RWPE2 (cell line): ENCODE results near the gene RPL14.

Source experiments
- ATAC-seq: fragments of 200-7000 bp; cut with Tn5 transposase; 3 replicates; pipeline ENCODE4 v1.9.1; 2021; ENCODE audit warnings: low read depth
- DNase-seq: peaks from one replicate; pipeline ENCODE4 v3.0.0-alpha.2; 2020; ENCODE audit warnings: low spot score
- H3K27ac ChIP-seq: fragments of 450-650 bp; 2 replicates; pipeline ENCODE4 v1.5.1; 2017; ENCODE audit warnings: mild to moderate bottlenecking; ENCODE audit not compliant: poor library complexity, severe bottlenecking
- H3K27me3 ChIP-seq: fragments of 250-450 bp; sonication (Bioruptor Pico); 2 replicates; pipeline ENCODE4 v1.5.1; 2021; ENCODE audit warnings: mild to moderate bottlenecking, moderate library complexity; ENCODE audit not compliant: insufficient read depth, poor library complexity, severe bottlenecking
- H3K36me3 ChIP-seq: fragments of 250-450 bp; sonication (Bioruptor Pico); 2 replicates; pipeline ENCODE4 v1.5.1; 2020; ENCODE audit warnings: low read depth, mild to moderate bottlenecking, moderate library complexity
- H3K4me1 ChIP-seq: fragments of 250-450 bp; sonication (Bioruptor Pico); 2 replicates; pipeline ENCODE4 v1.5.1; 2021; ENCODE audit warnings: mild to moderate bottlenecking, moderate library complexity; ENCODE audit not compliant: insufficient read depth, poor library complexity, severe bottlenecking
- H3K4me3 ChIP-seq: fragments of 250-450 bp; sonication (Bioruptor Pico); 2 replicates; pipeline ENCODE4 v1.5.1; 2021; ENCODE audit warnings: mild to moderate bottlenecking, moderate library complexity; ENCODE audit not compliant: severe bottlenecking
- H3K9me3 ChIP-seq: fragments of 250-450 bp; sonication (Bioruptor Pico); 2 replicates; pipeline ENCODE4 v1.5.1; 2021; ENCODE audit warnings: mild to moderate bottlenecking, moderate library complexity; ENCODE audit not compliant: severe bottlenecking
- CTCF ChIP-seq: fragments of 450-650 bp; IDR thresholded peaks from one replicate; pipeline ENCODE4 v1.5.1; 2017; ENCODE audit warnings: mild to moderate bottlenecking, moderate library complexity; ENCODE audit not compliant: poor library complexity, severe bottlenecking

Gene RPL14

GRCh38 chr3:40445880-40446279, 11.3 kb upstream of the RPL14 start:
- Histone ChIP-seq H3K4me1 (no peaks in the 10 kb centered on the region), H3K27ac (no peak overlapping the region), H3K36me3 (no peaks in the 10 kb centered on the region), H3K27me3 (no peaks in the 10 kb centered on the region), H3K4me3 (no peak overlapping the region), H3K9me3 (no peaks in the 10 kb centered on the region)
- ATAC-seq (no peak), DNase-seq (no peak)
- no peak for TF ChIP-seq CTCF

- ATAC-seq: no peak
- TF ChIP-seq CTCF: no peak
- peaks cover 5% of the 10 kb centered on the region for H3K4me1 ChIP-seq
Measured at GRCh38 chr3:40450438-40450837, 6.7 kb upstream of the RPL14 start.

GRCh38 chr3:40451551-40451950, 5.6 kb upstream of the RPL14 start:
- DNase-seq (no peak), ATAC-seq (no peak)
- Histone ChIP-seq H3K36me3 (no peaks in the 10 kb centered on the region), H3K9me3 (no peaks in the 10 kb centered on the region), H3K4me1 (peaks cover 5% of the 10 kb centered on the region), H3K27ac (no peak overlapping the region), H3K4me3 (no peak overlapping the region), H3K27me3 (no peaks in the 10 kb centered on the region)
- TF ChIP-seq CTCF: no peak

More at GRCh38 chr3:40450438-40450837, 6.7 kb upstream of the RPL14 start:
- H3K4me3 ChIP-seq: no peak overlapping the region
- H3K27ac ChIP-seq: no peak overlapping the region
- H3K27me3 ChIP-seq: no peaks in the 10 kb centered on the region
- DNase-seq: no peak
- no peaks in the 10 kb centered on the region for H3K9me3 ChIP-seq
- H3K36me3 ChIP-seq: no peaks in the 10 kb centered on the region

- no peak for TF ChIP-seq CTCF
- peaks cover 5% of the 10 kb centered on the region for H3K4me1 ChIP-seq
- H3K27me3 ChIP-seq: no peaks in the 10 kb centered on the region
- ATAC-seq: no peak
- peak overlapping the region; percentile 50 for H3K4me3 ChIP-seq
- H3K9me3 ChIP-seq: no peaks in the 10 kb centered on the region
- no peak overlapping the region for H3K27ac ChIP-seq
- no peak for DNase-seq
- no peaks in the 10 kb centered on the region for H3K36me3 ChIP-seq
Measured at GRCh38 chr3:40452057-40452456, 5.1 kb upstream of the RPL14 start.

GRCh38 chr3:40452562-40452875, 4.6 kb upstream of the RPL14 start:
- TF ChIP-seq CTCF: no peak
- H3K27me3 ChIP-seq: no peaks in the 10 kb centered on the region
- no peak for ATAC-seq
- H3K9me3 ChIP-seq: no peaks in the 10 kb centered on the region
- no peak for DNase-seq
- H3K4me3 ChIP-seq: peak overlapping the region; percentile 50
- H3K4me1 ChIP-seq: peaks cover 5% of the 10 kb centered on the region
- no peaks in the 10 kb centered on the region; the same call in 1 of the 2 replicates for H3K36me3 ChIP-seq
- H3K27ac ChIP-seq: peak overlapping the region; percentile 27
